ENCODE measurements around the gene KAT2A.
"Not testable (repeated sequence)": the region's sequence is repeated elsewhere in the genome, so short reads cannot be mapped to it uniquely, and the experiment has no call there.

- TF ChIP-seq, protein P1, sequence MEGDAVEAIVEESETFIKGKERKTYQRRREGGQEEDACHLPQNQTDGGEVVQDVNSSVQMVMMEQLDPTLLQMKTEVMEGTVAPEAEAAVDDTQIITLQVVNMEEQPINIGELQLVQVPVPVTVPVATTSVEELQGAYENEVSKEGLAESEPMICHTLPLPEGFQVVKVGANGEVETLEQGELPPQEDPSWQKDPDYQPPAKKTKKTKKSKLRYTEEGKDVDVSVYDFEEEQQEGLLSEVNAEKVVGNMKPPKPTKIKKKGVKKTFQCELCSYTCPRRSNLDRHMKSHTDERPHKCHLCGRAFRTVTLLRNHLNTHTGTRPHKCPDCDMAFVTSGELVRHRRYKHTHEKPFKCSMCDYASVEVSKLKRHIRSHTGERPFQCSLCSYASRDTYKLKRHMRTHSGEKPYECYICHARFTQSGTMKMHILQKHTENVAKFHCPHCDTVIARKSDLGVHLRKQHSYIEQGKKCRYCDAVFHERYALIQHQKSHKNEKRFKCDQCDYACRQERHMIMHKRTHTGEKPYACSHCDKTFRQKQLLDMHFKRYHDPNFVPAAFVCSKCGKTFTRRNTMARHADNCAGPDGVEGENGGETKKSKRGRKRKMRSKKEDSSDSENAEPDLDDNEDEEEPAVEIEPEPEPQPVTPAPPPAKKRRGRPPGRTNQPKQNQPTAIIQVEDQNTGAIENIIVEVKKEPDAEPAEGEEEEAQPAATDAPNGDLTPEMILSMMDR (conservative IDR thresholded peaks at IDR 0.05) = not testable (repeated sequence)
- TF ChIP-seq ZFX (IDR thresholded peaks at IDR 0.05) = not testable (repeated sequence)
Measured at GRCh38 chr17:42140690-42141089, 19.5 kb upstream of the KAT2A start.

Data from C4-2B (cell line).